Measurements from ENCODE around the gene ZNF407. TPM values are rescaled to one million over a fixed set of nuclear protein-coding genes. Genes with fewer than 3 reads are reported as not detected.

ZNF407 gene
- total RNA-seq, 6 experiments from 2014 or later, result 4.3 to 8.0 (median 5.7) TPM

GRCh38 chr18:74739926-74740325, 142.3 kb downstream of the ZNF407 start:
- peak; percentile 38 to 79 (median 62) for DNase-seq
- Histone ChIP-seq H3K27ac (peak overlapping the region in 1 of 3 donors; percentile 56), H3K4me3 (no peak overlapping the region), H3K4me1 (peaks cover 0 to 24% (median 3%) of the 10 kb centered on the region in 4 donors), H3K36me3 (no peaks in the 10 kb centered on the region), H3K9me3 (no peaks in the 10 kb centered on the region), H3K27me3 (no peaks in the 10 kb centered on the region)
- ATAC-seq, result peak; percentile 93 to 97 (median 96)
- WGBS (ENCODE audit: insufficient coverage, low coverage, low lambda C conversion rate, missing lambda C conversion rate), result 24% methylated on average over 5 of the region's 5 CpGs
- intact Hi-C loops (cut with DNase I), result no loop called here
- TF ChIP-seq CTCF (IDR thresholded peaks at IDR 0.05) (peak; percentile 10 to 31 (median 20)), POLR2A (IDR thresholded peaks at IDR 0.05) (no peak)

DNA sequence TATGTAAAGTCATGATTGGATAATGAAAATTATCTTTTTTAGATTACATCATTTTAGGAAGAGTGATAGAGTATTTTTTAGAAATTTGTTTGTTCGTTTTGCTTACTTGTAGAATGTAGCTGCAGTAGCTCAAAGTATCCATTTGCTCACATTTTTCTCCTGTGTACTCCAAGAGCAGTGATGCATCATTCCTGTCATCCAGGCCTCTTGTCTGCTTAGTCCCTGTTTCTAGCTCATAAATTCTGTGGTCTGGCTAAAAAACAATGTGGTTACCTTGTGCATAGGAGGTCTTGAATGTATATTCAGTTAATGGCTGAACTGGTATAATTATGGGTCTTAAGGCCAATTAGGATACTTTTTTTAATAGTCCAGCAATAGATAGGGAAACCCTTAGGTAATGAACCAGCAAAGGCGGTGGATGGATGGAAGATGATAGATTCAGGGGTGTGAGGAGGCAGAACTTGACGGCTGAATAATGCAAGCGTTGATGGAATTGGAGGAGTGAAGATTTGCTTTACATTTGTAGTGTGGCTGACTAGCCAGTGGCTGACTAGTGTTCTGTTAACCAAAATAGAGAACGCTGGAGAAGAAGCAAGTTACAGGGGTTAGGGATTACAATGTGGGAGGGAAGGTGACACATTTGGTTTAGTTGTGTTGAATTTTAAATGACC, 145.0 kb downstream of the ZNF407 start:
- 91% methylated on average over 5 of the region's 5 CpGs for WGBS (ENCODE audit: insufficient coverage, low coverage, low lambda C conversion rate, missing lambda C conversion rate)
- no peak for DNase-seq
- Histone ChIP-seq H3K36me3 (no peaks in the 10 kb centered on the region), H3K27ac (no peak overlapping the region), H3K4me1 (peaks cover 0 to 17% (median 3%) of the 10 kb centered on the region in 4 donors), H3K27me3 (no peaks in the 10 kb centered on the region), H3K9me3 (no peaks in the 10 kb centered on the region), H3K4me3 (no peak overlapping the region)
- TF ChIP-seq POLR2A (IDR thresholded peaks at IDR 0.05) (no peak), CTCF (IDR thresholded peaks at IDR 0.05) (no peak)
- intact Hi-C loops (cut with DNase I), result no loop called here
- no peak for ATAC-seq

DNA sequence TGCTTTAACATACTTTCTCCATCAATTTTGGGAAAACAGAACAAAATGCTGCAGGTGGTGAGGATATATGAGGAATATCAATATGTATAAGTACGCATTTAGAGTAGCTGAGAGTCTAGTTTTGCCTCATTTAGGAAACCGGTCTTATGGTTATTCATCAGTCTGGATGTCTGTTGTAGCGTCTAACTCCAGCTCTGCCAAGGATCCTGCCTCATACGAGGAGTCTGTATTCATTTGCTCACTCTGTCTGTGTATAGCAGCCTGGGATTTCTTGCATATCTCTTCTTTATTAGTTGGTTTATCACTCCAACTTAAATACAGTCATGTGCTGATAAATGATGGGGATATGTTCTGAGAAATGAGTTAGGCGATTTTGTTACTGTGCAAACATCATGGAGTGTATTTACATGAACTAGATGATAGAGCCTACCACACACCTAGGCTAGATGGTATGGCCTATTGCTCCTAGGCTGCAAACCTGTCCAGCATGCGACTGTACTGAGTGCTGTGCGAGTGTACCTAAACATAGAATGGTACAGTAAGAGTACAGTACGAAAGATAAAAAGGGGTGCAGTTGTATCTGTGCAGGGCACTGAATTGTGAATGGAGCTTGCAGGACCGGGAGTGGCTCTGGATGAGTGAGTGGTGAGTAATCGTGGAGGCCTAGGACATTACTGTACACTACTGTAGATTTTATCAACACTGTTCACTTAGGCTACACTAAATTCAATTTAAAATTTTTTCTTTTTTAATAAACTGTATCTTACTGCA, 148.1 kb downstream of the ZNF407 start:
- H3K4me3 ChIP-seq, result no peak overlapping the region
- intact Hi-C loops (cut with DNase I), result no loop called here
- no peaks in the 10 kb centered on the region for H3K27me3 ChIP-seq

GRCh38 chr18:74748809-74749208, 151.1 kb downstream of the ZNF407 start:
- intact Hi-C loops (cut with DNase I), result no loop called here
- no peak for ATAC-seq
- Histone ChIP-seq H3K9me3 (no peaks in the 10 kb centered on the region), H3K36me3 (no peaks in the 10 kb centered on the region), H3K27ac (no peak overlapping the region), H3K4me1 (no peaks in the 10 kb centered on the region), H3K4me3 (no peak overlapping the region), H3K27me3 (no peaks in the 10 kb centered on the region)
- no peak for DNase-seq
- WGBS (ENCODE audit: insufficient coverage, low coverage, low lambda C conversion rate, missing lambda C conversion rate), result 96% methylated on average over 3 of the region's 4 CpGs
- no peak for TF ChIP-seq POLR2A (IDR thresholded peaks at IDR 0.05)
- TF ChIP-seq CTCF (IDR thresholded peaks at IDR 0.05), result no peak

More for the DNA sequence above, 148.1 kb downstream of the ZNF407 start:
- ATAC-seq (no peak), DNase-seq (no peak)
- 91% methylated on average over 10 of the region's 10 CpGs for WGBS (ENCODE audit: insufficient coverage, low coverage, low lambda C conversion rate, missing lambda C conversion rate)
- no peaks in the 10 kb centered on the region for H3K36me3 ChIP-seq
- H3K9me3 ChIP-seq, result no peaks in the 10 kb centered on the region
- TF ChIP-seq POLR2A (IDR thresholded peaks at IDR 0.05), result no peak
- TF ChIP-seq CTCF (IDR thresholded peaks at IDR 0.05), result no peak
- H3K4me1 ChIP-seq, result peaks cover 0 to 1% (median 0%) of the 10 kb centered on the region in 4 donors
- no peak overlapping the region for H3K27ac ChIP-seq
